HG03520 (cell line): ENCODE data around the gene ZNF525.
"Not testable (repeated sequence)": the region's sequence is repeated elsewhere in the genome, so short reads cannot be mapped to it uniquely, and the experiment has no call there.

Experiments used
- ATAC-seq: cut with Tn5 transposase; IDR thresholded peaks from one replicate; pipeline ENCODE4 v1.9.1; 2021; ENCODE audit warnings: mild to moderate bottlenecking, moderate library complexity; ENCODE audit not compliant: unreplicated experiment

Gene ZNF525

GRCh38 chr19:53395840-53396524 lies 30.5 kb downstream of the ZNF525 start:
- not testable (repeated sequence) for ATAC-seq

DNA sequence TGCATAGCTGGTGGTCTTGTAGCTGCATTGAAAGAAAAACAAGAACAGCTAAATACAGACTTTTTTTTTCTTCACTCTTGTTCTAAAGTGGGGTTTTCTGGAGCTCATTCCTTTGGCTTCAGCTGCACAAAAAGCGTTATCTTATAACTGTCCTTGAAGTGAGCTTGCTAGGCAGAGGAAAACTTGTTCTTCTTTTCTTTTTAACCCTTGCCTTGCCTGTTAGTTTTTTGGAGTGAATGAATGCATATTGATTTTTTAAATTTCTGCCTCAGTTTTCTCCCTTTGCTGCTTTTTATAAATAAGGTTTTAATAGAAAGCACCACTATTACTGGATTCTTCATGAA lies 31.0 kb downstream of the ZNF525 start:
- ATAC-seq, result no peak

DNA sequence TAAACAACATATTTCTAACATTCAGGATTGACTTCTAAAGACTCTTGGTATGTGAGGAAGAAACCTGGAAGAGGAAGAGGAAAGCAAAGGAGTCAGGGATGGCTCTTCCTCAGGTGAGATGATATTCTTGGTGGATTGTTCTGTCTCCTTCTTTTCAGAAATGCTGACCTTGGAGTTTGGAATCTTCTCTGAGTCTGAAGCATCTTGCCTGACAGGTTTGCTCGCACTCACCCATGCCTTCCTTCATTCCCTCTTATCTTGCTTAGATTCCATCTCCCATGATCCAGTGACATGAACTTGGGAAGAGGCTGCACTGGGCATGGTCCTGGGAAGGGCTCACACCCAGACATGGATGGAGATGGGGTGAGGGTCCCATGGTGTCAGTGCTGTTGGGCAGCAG lies 32.4 kb downstream of the ZNF525 start:
- ATAC-seq, result not testable (repeated sequence)

DNA sequence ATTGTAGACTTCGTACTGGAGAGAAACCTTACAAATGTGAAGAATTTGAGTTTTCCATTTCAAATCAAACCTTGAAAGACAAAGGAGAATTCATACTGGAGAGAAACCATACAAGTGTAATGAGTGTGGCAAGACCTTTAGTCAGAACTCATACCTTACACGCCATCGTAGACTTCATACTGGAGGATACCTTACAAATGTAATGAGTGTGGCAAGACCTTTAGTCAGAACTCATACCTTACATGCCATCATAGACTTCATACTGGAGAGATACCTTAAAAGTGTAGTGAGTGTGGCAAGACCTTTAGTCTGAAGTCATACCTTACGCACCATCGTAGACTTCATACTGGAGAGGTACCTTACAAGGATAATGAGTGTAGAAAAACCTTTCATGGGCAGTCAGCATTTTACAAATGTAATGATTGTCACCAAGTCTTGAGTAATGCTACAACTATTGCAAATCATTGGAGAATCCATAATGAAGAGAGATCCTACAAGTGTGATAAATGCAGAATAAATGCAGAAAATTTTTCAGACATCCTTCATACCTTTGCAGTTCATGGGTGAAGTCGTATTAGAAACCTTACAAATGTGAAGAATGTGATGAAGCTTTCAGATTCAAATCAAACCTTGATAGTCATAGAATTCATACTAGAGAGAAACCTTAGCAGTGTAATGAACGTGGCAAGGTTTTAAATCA lies 44.1 kb downstream of the ZNF525 start:
- ATAC-seq, result no peak

DNA sequence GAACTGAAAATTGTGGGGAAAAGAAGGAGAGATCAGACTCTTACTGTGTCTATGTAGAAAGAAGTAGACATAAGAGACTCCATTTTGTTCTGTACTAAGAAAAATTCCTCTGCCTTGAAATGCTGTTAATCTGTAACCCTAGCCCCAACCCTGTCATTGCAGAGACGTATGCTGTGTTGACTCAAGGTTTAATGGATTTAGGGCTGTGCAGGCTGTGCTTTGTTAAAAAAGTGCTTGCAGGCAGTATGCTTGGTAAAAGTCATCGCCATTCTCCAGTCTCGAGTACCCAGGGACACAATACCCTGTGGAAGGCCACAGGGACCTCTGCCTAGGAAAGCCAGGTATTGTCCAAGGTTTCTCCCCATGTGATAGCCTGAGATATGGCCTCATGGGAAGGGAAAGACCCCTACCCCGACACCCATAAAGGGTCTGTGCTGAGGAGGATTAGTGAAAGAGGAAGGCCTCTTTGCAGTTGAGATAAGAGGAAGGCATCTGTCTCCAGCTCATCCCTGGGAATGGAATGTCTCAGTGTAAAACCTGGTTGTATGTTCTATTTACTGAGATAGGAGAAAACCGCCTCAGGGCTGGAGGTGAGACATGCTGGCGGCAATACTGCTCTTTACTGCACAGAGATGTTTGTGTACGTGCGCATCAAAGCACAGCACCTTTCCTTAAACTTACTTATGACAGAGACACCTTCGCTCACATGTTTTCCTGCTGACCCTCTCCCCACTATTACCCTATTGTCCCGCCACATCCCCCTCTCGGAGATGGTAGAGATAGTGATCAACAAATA lies 55.2 kb downstream of the ZNF525 start:
- ATAC-seq, result not testable (repeated sequence)

GRCh38 chr19:53422551-53422950 lies 57.0 kb downstream of the ZNF525 start:
- no peak for ATAC-seq

- ATAC-seq, result not testable (repeated sequence)
These were observed 57.6 kb downstream of the ZNF525 start for GRCh38 chr19:53423074-53423473.

DNA sequence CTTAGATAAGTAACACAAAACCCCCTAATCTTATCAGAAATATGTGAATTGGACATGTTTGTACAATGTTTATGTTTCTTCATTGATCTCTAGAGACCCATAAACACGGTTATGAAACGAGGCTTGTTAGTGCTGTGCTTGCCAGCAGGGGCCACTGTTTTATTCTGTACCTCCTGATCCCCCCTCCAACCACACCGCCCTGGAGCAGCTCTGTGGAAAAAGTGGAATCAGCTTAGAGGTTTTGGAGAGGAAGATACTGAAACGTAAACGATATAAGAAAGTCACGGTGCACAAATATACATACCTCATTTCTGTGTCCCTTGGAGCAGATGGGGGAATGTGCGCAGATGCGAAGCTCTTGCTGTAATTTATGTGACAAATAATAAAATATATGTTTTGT lies 58.2 kb downstream of the ZNF525 start:
- not testable (repeated sequence) for ATAC-seq

DNA sequence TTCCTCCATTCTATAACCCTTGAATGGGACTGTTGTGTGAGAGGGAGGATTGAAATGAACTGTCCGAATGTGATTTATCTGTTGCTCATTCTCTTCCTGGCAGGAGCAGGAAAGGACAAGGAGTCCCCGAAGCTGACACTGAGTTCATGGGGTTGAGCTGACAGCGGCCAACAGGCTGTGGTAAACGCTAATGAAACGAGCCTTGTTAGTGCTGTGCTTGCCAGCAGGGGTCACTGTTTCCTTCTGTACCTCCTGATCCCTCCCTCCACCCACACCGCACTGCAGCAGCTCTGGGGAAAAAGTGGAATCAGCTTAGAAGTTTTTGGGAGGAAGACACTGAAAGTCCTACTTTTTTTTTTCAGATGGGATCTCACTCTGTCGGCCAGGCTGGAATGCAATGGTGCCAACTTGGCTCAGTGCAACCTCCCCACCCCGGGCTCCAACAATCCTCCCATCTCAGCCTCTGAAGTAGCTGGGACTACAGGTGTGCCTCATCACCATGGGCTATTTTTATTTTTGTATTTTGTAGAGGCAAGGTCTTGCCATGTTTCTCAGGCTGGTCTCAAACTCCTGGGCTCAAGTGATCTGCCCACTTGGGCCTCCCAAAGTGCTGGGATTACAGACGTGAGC lies 59.6 kb downstream of the ZNF525 start:
- ATAC-seq, result no peak

- ATAC-seq, result peak; percentile 93
These were observed 66.0 kb downstream of the ZNF525 start, which contains the start of gene ZNF761 for GRCh38 chr19:53431399-53432087. Gene ZNF761, plus strand, starts transcription at chr19:53431984. Its CDS starts 15,285 bp downstream, at chr19:53447269.

GRCh38 chr19:53432088-53432661 lies 66.7 kb downstream of the ZNF525 start:
- ATAC-seq, result peak; percentile 22
